PC-3 (cell line): ENCODE measurements around the gene NAPSA. TPM values are rescaled to one million over a fixed set of nuclear protein-coding genes. Genes with fewer than 3 reads are reported as not detected.

Experiments
- ATAC-seq: fragments of 200-7000 bp; cut with Tn5 transposase; 2 replicates; pipeline ENCODE4 v1.9.1; 2020; ENCODE audit warnings: mild to moderate bottlenecking, moderate library complexity
- BruUV-seq: library from RNA; stranded (reverse); fragments of 400-500 nt; replicated peaks from 2 replicates; lab custom pipeline; 2021; lab: Mats Ljungman, UMichigan
- CTCF ChIA-PET: fragments of 300-600 bp; sonication (Branson Sonifier 250); formaldehyde crosslinking; loops from one replicate; lab custom pipeline; 2022; ENCODE audit warnings: antibody characterized with exemption; lab: Charles Lee
- POLR2A ChIA-PET: fragments of 300-600 bp; sonication (Branson Sonifier 250); formaldehyde crosslinking; loops from one replicate; lab custom pipeline; 2022; ENCODE audit warnings: antibody characterized with exemption; ENCODE audit not compliant: unreplicated experiment; lab: Charles Lee
- DNase-seq: peaks from one replicate; pipeline ENCODE4 v3.0.0-alpha.2; 2015
- H2AFZ ChIP-seq: fragments of 300-600 bp; sonication (generic); 2 replicates; pipeline ENCODE4 v1.6.0; 2016; ENCODE audit warnings: antibody characterized with exemption, low read length
- H3F3A ChIP-seq: fragments of 300-600 bp; sonication (generic); one replicate; pipeline ENCODE4 v1.6.0; 2017; ENCODE audit warnings: antibody characterized with exemption, low read length, control low read depth, mild to moderate bottlenecking; ENCODE audit not compliant: unreplicated experiment
- H3K27ac ChIP-seq: fragments of 300-600 bp; sonication (generic); 2 replicates; pipeline ENCODE4 v1.5.1; 2016; ENCODE audit warnings: mild to moderate bottlenecking, low read length
- H3K27me3 ChIP-seq: fragments of 300-600 bp; sonication (generic); 2 replicates; pipeline ENCODE4 v1.6.1; 2016; ENCODE audit warnings: low read length, mixed read lengths
- H3K36me3 ChIP-seq: fragments of 300-600 bp; sonication (generic); 2 replicates; pipeline ENCODE4 v1.6.1; 2016; ENCODE audit warnings: low read depth, mixed run types, low read length, mixed read lengths
- H3K4me1 ChIP-seq: fragments of 300-600 bp; sonication (generic); 2 replicates; pipeline ENCODE4 v1.5.1; 2016; ENCODE audit warnings: low read length; ENCODE audit not compliant: insufficient read depth
- H3K4me2 ChIP-seq: fragments of 300-600 bp; sonication (generic); 2 replicates; pipeline ENCODE4 v1.6.0; 2016; ENCODE audit warnings: low read length
- H3K4me3 ChIP-seq: fragments of 300-600 bp; sonication (generic); 2 replicates; pipeline ENCODE4 v1.5.1; 2016; ENCODE audit warnings: mild to moderate bottlenecking, low read length, mixed read lengths
- H3K79me2 ChIP-seq: fragments of 300-600 bp; sonication (generic); 2 replicates; pipeline ENCODE4 v1.6.1; 2017; ENCODE audit warnings: low read length, mixed read lengths
- H3K9ac ChIP-seq: fragments of 300-600 bp; sonication (generic); 2 replicates; pipeline ENCODE4 v1.6.0; 2016; ENCODE audit warnings: mild to moderate bottlenecking, low read length
- H3K9me2 ChIP-seq: fragments of 300-600 bp; sonication (generic); replicated peaks from 2 replicates; pipeline ENCODE4 v1.6.1; 2016; ENCODE audit warnings: mixed run types, low read length, mixed read lengths
- H3K9me3 ChIP-seq: fragments of 300-600 bp; sonication (generic); 2 replicates; pipeline ENCODE4 v1.6.1; 2016; ENCODE audit warnings: low read length, mixed read lengths
- H4K20me1 ChIP-seq: fragments of 300-600 bp; sonication (generic); 2 replicates; pipeline ENCODE4 v1.6.1; 2016; ENCODE audit warnings: low read length, mixed read lengths
- EZH2 ChIP-seq: fragments of 300-600 bp; sonication (generic); IDR thresholded peaks from one replicate; pipeline ENCODE4 v1.6.1; 2017; ENCODE audit warnings: antibody characterized with exemption, mild to moderate bottlenecking, low read length; ENCODE audit not compliant: unreplicated experiment
- EZH2phosphoT487 ChIP-seq: fragments of 300-600 bp; sonication (generic); IDR thresholded peaks from 2 replicates; pipeline ENCODE4 v1.6.1; 2018; ENCODE audit warnings: mild to moderate bottlenecking, antibody characterized with exemption, low read length, borderline replicate concordance
- intact Hi-C: fragments of 100-400 bp; cut with micrococcal nuclease; formaldehyde crosslinking; loops from 2 replicates; pipeline ENCODE4 v1.9.0; 2023
- total RNA-seq: library from RNA; depleted of rRNA; stranded (reverse); fragments of >200 nt; gene quantifications from 2 replicates; pipeline ENCODE4 v1.2.3, GENCODE V29; 2014
- TF ChIP-seq, protein P1 (sequence below): fragments of 300-600 bp; sonication (generic); conservative IDR thresholded peaks from 2 replicates; pipeline ENCODE4 v1.5.1; 2017; ENCODE audit warnings: antibody characterized with exemption, low read depth, mild to moderate bottlenecking, low read length

The NAPSA gene
- total RNA-seq, 1 experiment from 2014 or later, result 3.0 TPM

DNA sequence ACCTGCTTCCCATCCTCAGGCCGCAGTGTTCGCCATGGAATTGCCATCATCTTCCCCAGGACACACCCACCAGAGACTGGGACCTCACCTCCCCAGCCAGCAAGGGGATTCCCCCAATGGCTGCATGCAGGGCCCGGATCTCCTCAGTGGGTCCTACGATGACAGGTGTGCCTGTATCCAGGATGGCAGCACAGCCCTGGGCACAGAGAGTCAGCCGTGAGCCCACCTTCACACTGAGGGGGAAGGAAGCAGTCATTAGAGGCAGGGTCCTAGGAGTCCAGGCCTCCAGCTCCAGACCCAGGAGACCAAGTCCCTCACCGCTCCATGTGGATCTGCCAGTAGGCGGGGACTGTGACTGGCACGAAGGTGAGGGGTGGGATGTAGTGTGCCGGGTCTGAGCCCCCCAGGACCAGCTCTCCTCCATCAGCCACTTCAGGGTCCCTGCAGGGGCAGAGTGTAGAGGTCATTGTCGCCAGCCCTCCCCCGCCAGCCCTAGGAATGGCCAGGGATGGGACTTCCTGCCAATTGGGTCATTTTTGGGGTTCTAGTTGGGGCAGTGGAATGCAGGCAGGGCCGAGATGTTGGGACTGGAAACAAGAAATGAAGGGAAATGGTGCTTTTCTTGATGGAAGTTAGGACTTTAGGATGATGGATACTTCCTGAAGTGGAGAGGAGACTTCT is 30.6 kb downstream of the NAPSA start:
- H4K20me1 ChIP-seq, result no peaks in the 10 kb centered on the region
- H3K36me3 ChIP-seq, result no peaks in the 10 kb centered on the region
- no peaks in the 10 kb centered on the region for H3K9me3 ChIP-seq
- peaks cover 9% of the 10 kb centered on the region; the same call in 1 of the 2 replicates for H3K4me1 ChIP-seq
- H3K4me2 ChIP-seq, result no peak overlapping the region
- H3K9me2 ChIP-seq, result no peaks in the 10 kb centered on the region
- H3K4me3 ChIP-seq, result no peak overlapping the region
- TF ChIP-seq EZH2phosphoT487, result no peak
- TF ChIP-seq EZH2, result no peak
- TF ChIP-seq, protein P1, sequence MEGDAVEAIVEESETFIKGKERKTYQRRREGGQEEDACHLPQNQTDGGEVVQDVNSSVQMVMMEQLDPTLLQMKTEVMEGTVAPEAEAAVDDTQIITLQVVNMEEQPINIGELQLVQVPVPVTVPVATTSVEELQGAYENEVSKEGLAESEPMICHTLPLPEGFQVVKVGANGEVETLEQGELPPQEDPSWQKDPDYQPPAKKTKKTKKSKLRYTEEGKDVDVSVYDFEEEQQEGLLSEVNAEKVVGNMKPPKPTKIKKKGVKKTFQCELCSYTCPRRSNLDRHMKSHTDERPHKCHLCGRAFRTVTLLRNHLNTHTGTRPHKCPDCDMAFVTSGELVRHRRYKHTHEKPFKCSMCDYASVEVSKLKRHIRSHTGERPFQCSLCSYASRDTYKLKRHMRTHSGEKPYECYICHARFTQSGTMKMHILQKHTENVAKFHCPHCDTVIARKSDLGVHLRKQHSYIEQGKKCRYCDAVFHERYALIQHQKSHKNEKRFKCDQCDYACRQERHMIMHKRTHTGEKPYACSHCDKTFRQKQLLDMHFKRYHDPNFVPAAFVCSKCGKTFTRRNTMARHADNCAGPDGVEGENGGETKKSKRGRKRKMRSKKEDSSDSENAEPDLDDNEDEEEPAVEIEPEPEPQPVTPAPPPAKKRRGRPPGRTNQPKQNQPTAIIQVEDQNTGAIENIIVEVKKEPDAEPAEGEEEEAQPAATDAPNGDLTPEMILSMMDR, result no peak
- H3K27me3 ChIP-seq, result no peaks in the 10 kb centered on the region
- no peak overlapping the region for H2AFZ ChIP-seq
- no peak for DNase-seq
- ChIA-PET POLR2A (no interaction called here), CTCF (no interaction called here)
- no peaks in the 10 kb centered on the region for H3K79me2 ChIP-seq
- no TSS peak for BruUV-seq
- no peak for ATAC-seq
- H3K27ac ChIP-seq, result no peak overlapping the region
- H3F3A ChIP-seq, result no peaks in the 10 kb centered on the region
- intact Hi-C loops, result no loop called here
- H3K9ac ChIP-seq, result no peak overlapping the region

DNA sequence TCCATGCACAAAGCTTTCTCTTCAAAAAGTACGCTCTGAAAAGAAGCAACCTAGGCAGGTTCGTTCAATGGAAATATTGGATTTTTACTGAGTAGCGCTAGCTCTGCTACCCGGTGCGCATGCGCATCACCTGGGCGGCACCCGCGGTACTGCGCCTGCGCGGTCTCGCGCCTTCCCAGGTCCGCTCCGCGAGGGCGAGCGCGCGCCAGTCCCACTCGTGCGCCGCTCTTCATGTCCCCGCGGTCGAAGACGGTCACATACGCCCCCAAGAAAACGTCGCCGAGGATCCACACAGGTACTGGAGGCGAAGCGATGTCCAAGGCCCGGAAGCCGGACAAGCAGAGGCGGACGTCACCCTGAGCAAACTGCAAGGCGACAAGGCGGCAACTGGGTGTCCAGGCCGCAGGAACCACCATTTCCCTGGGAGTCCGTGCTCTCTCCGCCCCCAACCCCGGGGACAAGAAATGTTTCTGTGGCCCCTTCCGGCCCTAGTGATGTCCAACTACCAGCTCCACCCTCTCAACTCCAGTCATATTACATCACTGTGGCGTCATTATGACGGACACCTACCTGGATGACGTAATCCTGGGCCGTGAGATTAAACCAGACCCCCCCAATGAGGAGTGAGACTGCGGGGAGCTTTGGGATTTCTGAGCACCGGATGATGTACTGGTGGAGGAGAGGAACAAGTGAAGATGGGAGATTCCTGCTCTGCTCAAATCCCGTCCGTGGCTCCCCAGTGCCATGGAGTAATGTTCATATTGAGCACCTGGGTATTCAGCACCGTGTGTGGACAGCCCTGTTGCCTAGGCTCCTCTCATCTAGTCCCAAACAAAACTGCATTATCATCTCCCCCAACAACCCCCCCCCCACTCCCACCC is 31.5 kb downstream of the NAPSA start:
- H3K27ac ChIP-seq, result no peak overlapping the region
- H3F3A ChIP-seq, result no peaks in the 10 kb centered on the region
- peaks cover 12% of the 10 kb centered on the region; the same call in 1 of the 2 replicates for H3K4me1 ChIP-seq
- peak overlapping the region; percentile 81 for H3K4me2 ChIP-seq
- BruUV-seq, result TSS peak; percentile 63
- intact Hi-C loops, result no loop called here
- no peak for TF ChIP-seq EZH2phosphoT487
- TF ChIP-seq EZH2, result no peak
- TF ChIP-seq, protein P1, result no peak
- DNase-seq (peak; percentile 81), ATAC-seq (peak; percentile 2; the same call in 1 of the 2 replicates)
- CTCF ChIA-PET, result no interaction called here
- POLR2A ChIA-PET, result interaction anchor here (0.6 kb wide), 1 partner anchor 384 kb away, joined by 3 read pairs; no protein-coding TSS in a partner anchor
- H3K27me3 ChIP-seq, result no peaks in the 10 kb centered on the region
- H3K9me3 ChIP-seq, result no peaks in the 10 kb centered on the region
- H3K79me2 ChIP-seq, result no peaks in the 10 kb centered on the region
- peak overlapping the region; percentile 40 for H3K9ac ChIP-seq
- H3K4me3 ChIP-seq, result peak overlapping the region; percentile 60
- peak overlapping the region; percentile 85 for H2AFZ ChIP-seq
- H3K9me2 ChIP-seq, result no peaks in the 10 kb centered on the region
- H4K20me1 ChIP-seq, result no peaks in the 10 kb centered on the region
- H3K36me3 ChIP-seq, result no peaks in the 10 kb centered on the region
